Uterus (tissue), 4 donors: ENCODE results near the gene PEAK1. TPM values are rescaled to one million over a fixed set of nuclear protein-coding genes. Genes with fewer than 3 reads are reported as not detected.

Experiments
- DNase-seq, 2 donors: peaks; one replicate each; pipeline ENCODE4 v3.0.0-alpha.2; 2019 to 2020
- H3K27ac ChIP-seq, 2 donors: fragments of 200-600 bp; sonication (generic); 1 replicate in 1 of 2; 2 replicates in 1 of 2; pipeline ENCODE4 v1.5.1; 2016 to 2018
- H3K27me3 ChIP-seq, 2 donors: fragments of 200-600 bp; sonication (generic); one replicate each; pipeline ENCODE4 v1.5.1; 2018 to 2019; ENCODE audit warnings: control low read depth in 1 of 2
- H3K36me3 ChIP-seq, 2 donors: fragments of 200-600 bp; sonication (generic); one replicate each; pipeline ENCODE4 v1.5.1; 2019; ENCODE audit warnings: control low read depth in 1 of 2
- H3K4me1 ChIP-seq, 2 donors: fragments of 200-600 bp; sonication (generic); one replicate each; pipeline ENCODE4 v1.5.1; 2018 to 2019; ENCODE audit warnings: control low read depth in 1 of 2
- H3K4me3 ChIP-seq, 2 donors: fragments of 200-600 bp; sonication (generic); 1 replicate in 1 of 2; 2 replicates in 1 of 2; pipeline ENCODE4 v1.5.1; 2018 to 2019; ENCODE audit warnings: mild to moderate bottlenecking in 1 of 2
- H3K9me3 ChIP-seq, 2 donors: fragments of 200-600 bp; sonication (generic); one replicate each; pipeline ENCODE4 v1.5.1; 2019; ENCODE audit warnings: control low read depth in 1 of 2
- CTCF ChIP-seq, 4 experiments: fragments of 200-600 bp in 2 of 4; fragments of 450-650 bp in 2 of 4; sonication (generic) in 2 of 4; IDR thresholded peaks; one replicate each; pipeline ENCODE4 v1.5.1; 2016 to 2019; ENCODE audit warnings: antibody characterized with exemption in 4 of 4, mild to moderate bottlenecking in 2 of 4, moderate library complexity in 1 of 4
- POLR2A ChIP-seq, 2 donors: fragments of 450-650 bp; IDR thresholded peaks; one replicate each; pipeline ENCODE4 v1.6.1; 2016; ENCODE audit warnings: antibody characterized with exemption in 2 of 2, mild to moderate bottlenecking in 1 of 2, moderate library complexity in 1 of 2
- intact Hi-C: fragments of 100-400 bp; cut with DNase I; formaldehyde crosslinking; loops from one replicate; pipeline ENCODE4 v1.15.1; 2023; ENCODE audit warnings: low total_unique reads
- total RNA-seq, 4 donors: library from RNA; depleted of rRNA in 3 of 4; stranded (reverse); fragments of >200 nt in 3 of 4; gene quantifications; one replicate each; pipeline versions ENCODE4 v1.1.0 to v1.2.4, GENCODE V29; 2014 to 2023
- donor health status: DM: yes; HTN: yes; CAD: no.

Gene PEAK1
- total RNA-seq, 4 donors from 2014 or later, result 14.4 to 87.3 (median 43.5) TPM

- TF ChIP-seq POLR2A (IDR thresholded peaks at IDR 0.05) (no peak), CTCF (IDR thresholded peaks at IDR 0.05) (no peak)
- intact Hi-C loops, result no loop called here
- Histone ChIP-seq H3K36me3 (no peaks in the 10 kb centered on the region), H3K9me3 (no peaks in the 10 kb centered on the region), H3K4me3 (no peak overlapping the region), H3K27me3 (no peaks in the 10 kb centered on the region), H3K4me1 (peaks cover 0 to 6% of the 10 kb centered on the region in 2 donors), H3K27ac (no peak overlapping the region)
- DNase-seq, result no peak
These were observed 361.4 kb downstream of the PEAK1 start for GRCh38 chr15:77058468-77058867.

GRCh38 chr15:77057685-77058084 lies 362.2 kb downstream of the PEAK1 start:
- H3K9me3 ChIP-seq, result no peaks in the 10 kb centered on the region
- H3K36me3 ChIP-seq, result no peaks in the 10 kb centered on the region
- DNase-seq, result no peak
- H3K4me3 ChIP-seq, result no peak overlapping the region
- intact Hi-C loops, result no loop called here
- peaks cover 0 to 6% of the 10 kb centered on the region in 2 donors for H3K4me1 ChIP-seq
- no peak overlapping the region for H3K27ac ChIP-seq
- TF ChIP-seq CTCF (IDR thresholded peaks at IDR 0.05), result no peak
- no peaks in the 10 kb centered on the region for H3K27me3 ChIP-seq

DNA sequence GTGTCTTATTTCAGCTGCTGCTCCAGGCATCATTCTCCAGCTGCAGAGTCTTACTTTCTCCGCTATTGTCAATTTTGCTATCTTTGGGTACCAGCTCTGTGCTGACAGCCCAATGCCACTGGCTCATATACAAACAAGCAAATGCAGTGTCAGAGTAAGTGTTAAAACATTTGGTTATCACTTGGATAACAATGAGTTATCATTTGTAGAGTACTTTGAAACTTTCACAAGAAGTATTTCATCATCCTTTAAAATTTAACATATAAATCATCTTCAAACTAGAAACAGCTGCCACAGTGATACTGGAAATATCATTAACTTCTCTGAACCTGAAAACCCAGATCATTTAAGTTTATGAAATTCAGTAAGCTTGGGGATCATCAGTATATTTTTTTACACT lies 362.8 kb downstream of the PEAK1 start:
- Histone ChIP-seq H3K4me3 (no peak overlapping the region), H3K36me3 (no peaks in the 10 kb centered on the region), H3K4me1 (peaks cover 0 to 6% of the 10 kb centered on the region in 2 donors), H3K9me3 (no peaks in the 10 kb centered on the region), H3K27me3 (no peaks in the 10 kb centered on the region), H3K27ac (no peak overlapping the region)
- intact Hi-C loops, result no loop called here
- TF ChIP-seq CTCF (IDR thresholded peaks at IDR 0.05), result no peak
- no peak for TF ChIP-seq POLR2A (IDR thresholded peaks at IDR 0.05)
- DNase-seq, result no peak

DNA sequence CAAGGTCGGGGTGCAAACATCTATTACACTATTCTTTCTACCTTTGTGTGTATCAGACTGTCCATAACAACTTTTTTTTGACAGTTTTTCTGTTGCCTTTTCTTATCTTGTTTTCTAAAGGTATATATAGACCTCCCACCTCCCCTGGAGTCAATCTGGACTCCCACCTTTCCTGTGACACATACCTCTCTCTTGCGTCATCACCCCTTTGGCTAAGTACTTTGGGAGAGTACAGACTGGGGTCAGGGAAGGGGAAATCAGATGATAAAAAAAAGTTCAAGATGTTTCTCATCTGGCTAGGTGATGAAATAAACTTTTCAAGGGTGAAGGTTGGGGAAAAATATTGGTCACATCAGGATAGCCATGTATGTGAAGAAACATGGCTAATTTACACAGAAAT lies 366.2 kb downstream of the PEAK1 start:
- H3K9me3 ChIP-seq, result no peaks in the 10 kb centered on the region

DNA sequence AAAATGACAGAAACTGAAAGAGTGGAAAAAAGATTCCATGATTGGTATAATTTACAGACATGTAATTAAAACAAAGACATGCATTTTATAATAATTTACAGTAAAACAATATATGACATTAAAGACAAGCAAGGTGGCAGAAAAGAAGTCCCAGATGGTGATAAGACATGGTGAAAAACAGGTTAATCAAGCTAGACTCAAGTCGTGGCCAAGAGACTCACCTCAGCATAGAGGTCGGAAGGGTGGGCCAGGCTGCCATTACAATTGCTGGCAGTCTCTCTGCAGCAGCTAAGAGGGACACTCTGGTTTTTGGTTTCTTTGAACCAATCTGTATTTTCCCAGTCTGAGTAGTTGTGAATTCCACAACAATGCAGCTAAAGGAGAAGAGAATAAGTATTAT lies 367.3 kb downstream of the PEAK1 start:
- Histone ChIP-seq H3K36me3 (no peaks in the 10 kb centered on the region), H3K27me3 (no peaks in the 10 kb centered on the region), H3K9me3 (no peaks in the 10 kb centered on the region), H3K4me1 (no peaks in the 10 kb centered on the region), H3K27ac (no peak overlapping the region), H3K4me3 (no peak overlapping the region)
- TF ChIP-seq POLR2A (IDR thresholded peaks at IDR 0.05) (no peak), CTCF (IDR thresholded peaks at IDR 0.05) (no peak)
- intact Hi-C loops, result no loop called here
- DNase-seq, result no peak

More for the DNA sequence above, 366.2 kb downstream of the PEAK1 start:
- no peaks in the 10 kb centered on the region for H3K36me3 ChIP-seq
- no peak for DNase-seq
- TF ChIP-seq POLR2A (IDR thresholded peaks at IDR 0.05) (no peak), CTCF (IDR thresholded peaks at IDR 0.05) (no peak)
- no peaks in the 10 kb centered on the region for H3K4me1 ChIP-seq
- intact Hi-C loops, result no loop called here
- no peak overlapping the region for H3K4me3 ChIP-seq
- no peak overlapping the region for H3K27ac ChIP-seq
- H3K27me3 ChIP-seq, result no peaks in the 10 kb centered on the region

Other genes starting within 250 kb of the PEAK1 start
- 10 to 100 TPM; 10.5 to 59.5 (median 28.4) TPM for gene HMG20A, start 784 bp upstream of the PEAK1 start, total RNA-seq
- 1 to 10 TPM in 2 of 4 donors, under 1 TPM in 1, not detected in 1; 0.26 to 9.6 (median 8.4) TPM for gene LINGO1, start 212.8 kb upstream of the PEAK1 start, total RNA-seq